DOHH2 (cell line): Measurements from ENCODE around the gene TTC9B.

Experiments used
- H3F3A ChIP-seq: fragments of 200-600 bp; sonication (generic), shearing (Covaris generic); 2 replicates; pipeline ENCODE4 v1.6.0; 2016; ENCODE audit warnings: antibody characterized with exemption, mild to moderate bottlenecking; ENCODE audit not compliant: control insufficient read depth, insufficient read depth
- H3K27ac ChIP-seq: fragments of 200-600 bp; sonication (generic); 2 replicates; pipeline ENCODE4 v1.5.1; 2014; ENCODE audit warnings: low read depth, mild to moderate bottlenecking, low read length, moderate library complexity
- H3K27me3 ChIP-seq: fragments of 200-600 bp; sonication (generic); 2 replicates; pipeline ENCODE4 v1.6.1; 2014; ENCODE audit warnings: mild to moderate bottlenecking, low read length, mixed read lengths; ENCODE audit not compliant: control insufficient read depth
- H3K36me3 ChIP-seq: fragments of 200-600 bp; sonication (generic); 2 replicates; pipeline ENCODE4 v1.6.1; 2014; ENCODE audit warnings: mild to moderate bottlenecking, low read length, moderate library complexity, mixed read lengths; ENCODE audit not compliant: control insufficient read depth
- H3K4me1 ChIP-seq: fragments of 200-600 bp; sonication (generic); 2 replicates; pipeline ENCODE4 v1.6.1; 2014; ENCODE audit warnings: mild to moderate bottlenecking, low read length, mixed read lengths; ENCODE audit not compliant: control insufficient read depth
- H3K4me2 ChIP-seq: fragments of 200-600 bp; sonication (generic); 2 replicates; pipeline ENCODE4 v1.6.0; 2014; ENCODE audit warnings: mild to moderate bottlenecking, low read length, moderate library complexity
- H3K4me3 ChIP-seq: fragments of 200-600 bp; sonication (generic); 2 replicates; pipeline ENCODE4 v1.5.1; 2014; ENCODE audit warnings: mild to moderate bottlenecking, low read length, mixed read lengths
- H3K79me2 ChIP-seq: fragments of 200-600 bp; sonication (generic); 2 replicates; pipeline ENCODE4 v1.6.1; 2014; ENCODE audit warnings: mild to moderate bottlenecking, low read length, mixed read lengths; ENCODE audit not compliant: control insufficient read depth
- H3K9me2 ChIP-seq: fragments of 200-600 bp; sonication (generic); replicated peaks from 2 replicates; pipeline ENCODE4 v1.6.1; 2014; ENCODE audit warnings: mild to moderate bottlenecking, low read length, mixed read lengths; ENCODE audit not compliant: control insufficient read depth
- H3K9me3 ChIP-seq: fragments of 200-600 bp; sonication (generic); 2 replicates; pipeline ENCODE4 v1.6.1; 2014; ENCODE audit warnings: antibody characterized with exemption, low read length, mixed read lengths; ENCODE audit not compliant: control insufficient read depth, insufficient read depth
- H4K20me1 ChIP-seq: fragments of 200-600 bp; sonication (generic); 2 replicates; pipeline ENCODE4 v1.6.0; 2014; ENCODE audit warnings: low read depth, mild to moderate bottlenecking, antibody characterized with exemption, low read length, moderate library complexity; ENCODE audit not compliant: control insufficient read depth, insufficient read depth
- EZH2phosphoT487 ChIP-seq: fragments of 200-600 bp; sonication (generic); IDR thresholded peaks from 2 replicates; pipeline ENCODE4 v1.6.1; 2017; ENCODE audit warnings: borderline replicate concordance, mild to moderate bottlenecking, antibody characterized with exemption, low read length, moderate library complexity, mixed read lengths
- TF ChIP-seq, protein P1 (sequence below): fragments of 200-600 bp; sonication (generic); IDR thresholded peaks from one replicate; pipeline ENCODE4 v1.5.1; 2014; ENCODE audit warnings: antibody characterized with exemption, mild to moderate bottlenecking, low read depth, low read length; ENCODE audit not compliant: poor library complexity, severe bottlenecking

The TTC9B gene

DNA sequence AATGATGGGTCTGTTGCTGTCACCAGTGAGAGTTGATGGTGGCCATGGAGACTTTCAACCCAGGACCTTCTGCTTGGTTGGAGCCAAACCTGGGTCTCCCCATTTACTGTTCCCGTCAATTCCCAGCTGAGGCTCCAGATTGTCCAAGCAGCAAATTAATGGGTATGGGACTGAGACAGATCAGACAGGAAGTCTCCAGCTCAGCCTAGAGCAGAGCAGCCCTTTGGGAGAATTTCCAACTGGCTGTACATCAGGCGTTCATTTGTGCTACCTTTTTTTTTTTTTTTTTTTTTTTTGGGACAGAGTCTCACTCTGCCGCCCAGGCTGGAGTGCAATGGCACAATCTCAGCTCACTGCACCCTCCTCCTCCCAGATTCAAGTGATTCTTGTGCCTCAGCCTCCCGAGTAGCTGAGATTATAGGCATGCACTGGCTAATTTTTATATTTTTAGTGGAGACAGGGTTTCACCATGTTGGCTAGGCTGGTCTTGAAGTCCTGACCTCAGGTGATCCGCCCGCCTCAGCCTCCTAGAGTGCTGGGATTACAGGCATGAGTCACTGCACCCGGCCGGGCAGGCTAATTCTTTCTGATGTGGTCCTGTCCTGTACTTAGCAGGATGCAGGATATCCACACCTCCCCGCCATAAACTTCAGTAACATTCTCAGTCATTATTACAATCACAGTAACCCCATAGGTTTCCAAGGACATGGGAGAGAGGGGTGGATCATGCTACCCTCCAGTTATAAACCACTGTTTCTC is 17.7 kb downstream of the TTC9B start:
- H3K79me2 ChIP-seq, result no peaks in the 10 kb centered on the region
- no peaks in the 10 kb centered on the region for H3K27me3 ChIP-seq
- no peaks in the 10 kb centered on the region for H3K9me2 ChIP-seq
- H4K20me1 ChIP-seq, result no peaks in the 10 kb centered on the region; the same call in 1 of the 2 replicates
- H3F3A ChIP-seq, result no peaks in the 10 kb centered on the region
- no peak overlapping the region for H3K27ac ChIP-seq
- no peaks in the 10 kb centered on the region for H3K4me1 ChIP-seq
- no peaks in the 10 kb centered on the region for H3K9me3 ChIP-seq
- H3K4me3 ChIP-seq, result no peak overlapping the region
- TF ChIP-seq, protein P1, sequence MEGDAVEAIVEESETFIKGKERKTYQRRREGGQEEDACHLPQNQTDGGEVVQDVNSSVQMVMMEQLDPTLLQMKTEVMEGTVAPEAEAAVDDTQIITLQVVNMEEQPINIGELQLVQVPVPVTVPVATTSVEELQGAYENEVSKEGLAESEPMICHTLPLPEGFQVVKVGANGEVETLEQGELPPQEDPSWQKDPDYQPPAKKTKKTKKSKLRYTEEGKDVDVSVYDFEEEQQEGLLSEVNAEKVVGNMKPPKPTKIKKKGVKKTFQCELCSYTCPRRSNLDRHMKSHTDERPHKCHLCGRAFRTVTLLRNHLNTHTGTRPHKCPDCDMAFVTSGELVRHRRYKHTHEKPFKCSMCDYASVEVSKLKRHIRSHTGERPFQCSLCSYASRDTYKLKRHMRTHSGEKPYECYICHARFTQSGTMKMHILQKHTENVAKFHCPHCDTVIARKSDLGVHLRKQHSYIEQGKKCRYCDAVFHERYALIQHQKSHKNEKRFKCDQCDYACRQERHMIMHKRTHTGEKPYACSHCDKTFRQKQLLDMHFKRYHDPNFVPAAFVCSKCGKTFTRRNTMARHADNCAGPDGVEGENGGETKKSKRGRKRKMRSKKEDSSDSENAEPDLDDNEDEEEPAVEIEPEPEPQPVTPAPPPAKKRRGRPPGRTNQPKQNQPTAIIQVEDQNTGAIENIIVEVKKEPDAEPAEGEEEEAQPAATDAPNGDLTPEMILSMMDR, result no peak
- TF ChIP-seq EZH2phosphoT487, result no peak
- no peak overlapping the region for H3K4me2 ChIP-seq
- H3K36me3 ChIP-seq, result no peaks in the 10 kb centered on the region

GRCh38 chr19:40198272-40198990 is 19.8 kb downstream of the TTC9B start:
- Histone ChIP-seq H3K79me2 (no peaks in the 10 kb centered on the region), H3F3A (no peaks in the 10 kb centered on the region), H3K4me3 (no peak overlapping the region), H3K9me3 (no peaks in the 10 kb centered on the region), H4K20me1 (no peaks in the 10 kb centered on the region; the same call in 1 of the 2 replicates), H3K9me2 (no peaks in the 10 kb centered on the region), H3K27me3 (no peaks in the 10 kb centered on the region), H3K27ac (no peak overlapping the region), H3K36me3 (no peaks in the 10 kb centered on the region), H3K4me1 (no peaks in the 10 kb centered on the region), H3K4me2 (no peak overlapping the region)
- TF ChIP-seq EZH2phosphoT487, result no peak
- TF ChIP-seq, protein P1, result no peak

DNA sequence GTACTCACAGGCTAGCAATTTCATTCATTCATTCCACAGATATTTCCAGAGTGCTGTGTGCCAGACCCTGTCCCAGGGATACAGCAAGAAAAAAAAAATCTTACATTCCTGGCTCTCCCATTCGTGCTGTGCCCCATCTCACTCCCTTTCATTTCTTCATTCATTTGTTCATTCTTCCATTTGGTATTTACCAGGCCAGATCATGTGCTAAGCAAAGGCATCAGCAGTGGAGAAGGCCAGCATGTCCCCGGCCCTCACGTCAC is 24.7 kb downstream of the TTC9B start:
- Histone ChIP-seq H3F3A (no peaks in the 10 kb centered on the region), H3K4me3 (no peak overlapping the region), H3K27me3 (peaks cover 3% of the 10 kb centered on the region; the same call in 1 of the 2 replicates), H3K36me3 (no peaks in the 10 kb centered on the region), H4K20me1 (peaks cover 4% of the 10 kb centered on the region; the same call in 1 of the 2 replicates), H3K27ac (no peak overlapping the region), H3K4me2 (no peak overlapping the region), H3K4me1 (peaks cover 16% of the 10 kb centered on the region), H3K9me3 (no peaks in the 10 kb centered on the region), H3K79me2 (no peaks in the 10 kb centered on the region), H3K9me2 (no peaks in the 10 kb centered on the region)
- no peak for TF ChIP-seq EZH2phosphoT487
- TF ChIP-seq, protein P1, result no peak
